SK-N-DZ (cell line): Measurements from ENCODE around the gene DAAM1.

Source experiments
- DNase-seq: peaks from one replicate; pipeline ENCODE4 v3.0.0-alpha.2; 2015; ENCODE audit warnings: low spot score

DAAM1 gene

DNA sequence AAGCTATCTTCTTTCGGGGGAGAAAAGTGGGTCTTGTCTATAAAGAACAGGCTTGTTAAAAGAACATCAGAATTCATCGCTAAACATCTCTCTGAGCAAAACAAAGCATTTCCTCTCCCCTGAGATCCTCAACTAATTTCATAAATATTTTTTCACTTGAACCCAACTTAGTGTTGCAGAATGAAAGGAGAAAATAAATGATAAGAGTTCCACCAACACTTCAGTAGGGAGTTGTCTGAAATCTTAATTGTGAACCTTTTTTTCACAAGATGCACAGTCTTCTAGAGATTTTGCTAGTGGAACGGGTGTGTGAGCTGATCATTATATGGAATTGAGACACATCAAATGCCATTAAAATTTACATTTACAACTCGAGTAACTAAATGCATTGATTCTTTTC lies 1.3 kb upstream of the DAAM1 start:
- DNase-seq: no peak

DNA sequence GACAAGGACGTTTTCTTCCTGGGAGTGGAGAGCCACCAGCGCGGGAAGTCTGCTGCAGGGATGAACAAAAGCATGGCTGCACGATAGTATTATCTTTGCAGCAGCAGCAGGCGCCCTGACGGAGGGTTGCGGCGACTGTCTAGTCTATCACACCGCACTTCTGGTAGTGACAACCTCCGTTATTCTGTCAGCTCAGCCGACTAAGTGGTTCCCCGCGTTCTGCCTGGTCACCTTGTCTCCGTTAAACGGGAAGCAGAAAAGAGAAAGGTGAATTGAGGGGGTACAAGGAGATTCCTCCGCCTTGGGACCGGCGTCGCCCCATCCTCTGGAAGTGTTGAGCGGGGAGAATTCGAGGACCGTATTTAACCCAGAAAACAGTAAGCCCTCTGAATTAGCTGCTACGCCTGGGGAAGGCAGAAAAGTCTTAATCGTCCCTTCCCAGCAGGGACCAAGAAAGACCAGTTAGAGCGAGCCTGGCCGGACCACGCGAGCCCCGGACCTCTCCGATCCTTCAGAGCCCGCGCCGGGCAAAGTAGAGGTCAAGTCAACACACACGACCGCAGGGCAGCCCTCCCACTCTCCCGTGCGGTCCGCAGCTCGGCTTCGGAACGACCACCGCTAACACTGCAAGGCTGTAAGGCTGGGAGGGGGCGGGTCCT lies 536 bp upstream of the DAAM1 start:
- peak; percentile 68 for DNase-seq

DNA sequence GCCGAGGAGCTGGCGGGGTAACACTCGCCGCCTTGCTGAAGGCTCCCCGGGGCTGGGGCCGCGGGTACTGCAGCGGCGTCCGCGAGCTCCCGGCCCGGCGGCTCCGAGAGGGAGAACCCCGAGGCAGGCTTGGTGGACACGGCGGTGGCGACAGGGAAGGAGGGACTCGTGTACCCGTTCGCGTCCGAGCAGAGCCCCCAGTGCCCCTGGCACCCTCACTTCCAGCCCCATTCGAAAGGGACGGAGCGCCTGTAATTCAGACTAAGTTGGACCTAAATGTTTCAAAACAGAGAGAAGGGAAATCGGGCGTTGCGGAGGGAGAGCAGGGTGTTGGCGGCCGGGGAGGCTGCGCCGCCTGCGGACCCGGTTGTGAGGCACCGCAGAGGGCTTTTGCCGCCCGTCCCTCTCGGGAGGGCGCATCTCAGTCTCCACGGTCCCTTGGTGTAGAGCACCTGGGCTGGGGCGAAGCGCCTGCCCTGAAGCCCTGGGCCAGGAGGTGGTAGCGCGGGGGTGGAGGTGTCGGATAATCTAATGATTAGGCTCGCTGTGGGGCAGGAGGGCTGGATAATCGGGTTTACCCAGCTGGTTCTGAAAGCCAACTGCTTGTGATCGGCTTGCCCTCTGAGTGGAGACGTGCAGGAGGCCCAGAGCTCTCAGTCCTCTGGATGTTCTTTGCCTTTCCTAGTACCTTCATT lies 771 bp downstream of the DAAM1 start:
- DNase-seq: no peak

DNA sequence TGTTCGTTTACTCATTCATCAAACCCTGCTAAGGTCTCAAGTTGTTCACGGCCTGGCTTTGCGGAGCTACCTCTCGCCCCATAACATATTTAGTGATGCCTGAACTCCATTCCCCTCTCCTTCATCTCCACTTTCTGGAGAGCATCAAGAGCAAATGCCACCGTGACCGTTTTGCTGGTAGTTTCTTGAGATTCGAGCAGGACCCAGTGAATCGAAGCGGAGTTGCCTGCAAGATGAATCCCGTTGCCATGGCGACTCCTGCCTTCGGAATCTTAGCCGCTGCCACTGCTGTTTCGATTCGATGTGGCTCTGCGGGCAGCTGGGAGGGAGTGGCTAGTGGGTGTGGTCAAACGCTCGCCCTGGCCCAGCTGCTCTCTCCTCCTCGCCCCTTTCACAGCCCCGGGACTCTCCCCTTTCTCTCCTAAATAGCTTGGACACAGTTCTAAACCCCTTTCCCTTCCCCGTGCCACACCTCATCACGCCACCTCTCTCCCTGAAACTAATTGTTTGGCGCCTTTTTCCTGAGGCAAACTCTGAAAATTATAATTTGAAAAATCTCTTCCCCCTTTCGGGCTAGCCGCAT lies 1.4 kb downstream of the DAAM1 start:
- peak; percentile 89 for DNase-seq

DNA sequence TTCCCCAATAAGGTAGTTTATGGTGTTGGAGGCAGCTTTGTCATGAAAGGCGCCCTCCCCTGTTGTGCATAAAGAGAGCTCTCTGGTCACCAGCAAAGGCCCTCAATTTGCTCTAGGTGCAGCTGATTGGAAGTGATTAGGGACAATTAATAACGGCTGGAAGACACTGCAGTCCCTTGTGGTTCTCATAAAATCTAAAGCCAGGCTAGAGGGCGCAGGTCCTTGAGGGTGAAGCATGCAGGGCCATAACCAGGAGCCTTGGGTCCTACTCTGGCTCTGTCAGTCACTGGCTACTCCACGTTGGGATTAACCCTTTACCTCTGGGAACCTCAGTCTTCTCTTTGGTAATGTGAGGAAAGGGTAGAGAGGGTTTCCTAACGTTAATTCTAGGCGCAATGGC lies 1.9 kb downstream of the DAAM1 start:
- peak; percentile 66 for DNase-seq

DNA sequence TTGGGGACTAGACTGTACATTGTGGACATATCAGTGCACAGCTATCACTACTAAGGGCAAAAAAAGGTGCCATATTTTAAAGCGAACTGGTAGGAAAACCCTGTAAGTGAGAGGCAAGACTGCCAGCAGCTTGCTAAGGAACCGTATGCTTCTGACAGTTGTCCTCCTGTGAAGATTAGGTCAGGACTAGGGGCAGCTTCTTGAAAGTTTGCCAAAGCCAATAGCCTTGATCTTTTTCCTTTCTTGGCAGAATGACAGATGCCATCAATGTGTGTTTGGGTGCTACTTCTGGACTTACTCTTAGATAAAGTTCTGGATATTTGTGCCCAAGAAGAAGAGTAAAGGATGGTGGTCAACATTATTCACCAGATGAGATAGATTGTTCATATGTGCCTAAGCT lies 7.4 kb downstream of the DAAM1 start:
- DNase-seq: no peak

DNA sequence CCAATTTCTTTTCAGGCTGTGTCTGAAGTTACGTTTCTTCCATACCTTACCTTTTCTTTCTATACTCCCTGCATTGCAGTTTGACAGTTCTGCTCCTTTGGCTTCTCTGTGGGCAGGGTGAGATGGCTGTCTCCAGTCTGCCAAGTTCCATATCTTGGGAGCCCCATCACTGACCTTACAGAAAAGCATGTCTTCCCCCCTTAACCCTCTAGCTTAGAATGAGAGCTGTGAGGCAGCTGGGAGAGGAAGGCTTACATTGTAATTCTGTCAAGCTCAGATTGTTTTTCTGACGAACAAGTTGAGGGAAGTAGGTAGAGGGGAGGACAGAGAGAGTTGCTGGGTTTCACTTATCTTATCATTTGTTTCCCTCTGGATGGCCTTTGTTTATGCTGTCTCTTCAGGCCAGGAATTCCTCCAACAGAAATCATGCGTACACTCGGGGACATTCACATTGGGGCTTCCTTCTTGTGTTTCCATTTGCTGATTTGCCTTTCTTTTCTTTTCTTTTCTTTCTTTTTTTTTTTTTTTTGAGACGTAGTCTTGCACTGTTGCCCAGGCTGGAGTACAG lies 9.3 kb downstream of the DAAM1 start:
- DNase-seq: no peak

DNA sequence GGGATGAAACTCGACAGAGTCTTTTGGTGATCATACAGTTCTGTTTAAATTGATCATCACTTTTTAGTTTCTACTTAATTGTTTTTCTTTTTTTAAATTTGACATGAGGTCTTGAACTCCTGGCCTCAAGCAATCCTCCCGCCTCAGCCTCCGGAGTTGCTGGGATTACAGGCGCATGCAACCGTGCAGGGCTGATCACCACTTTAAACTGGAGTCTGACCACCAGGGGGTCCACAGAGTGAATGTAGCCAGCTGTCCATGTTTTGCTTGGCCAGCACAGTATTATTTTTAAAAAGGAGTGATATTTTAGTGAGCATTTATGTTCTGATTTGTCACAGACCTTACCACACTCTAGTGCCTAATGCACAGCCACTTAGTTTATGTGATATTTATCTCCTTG lies 10.7 kb downstream of the DAAM1 start:
- no peak for DNase-seq

DNA sequence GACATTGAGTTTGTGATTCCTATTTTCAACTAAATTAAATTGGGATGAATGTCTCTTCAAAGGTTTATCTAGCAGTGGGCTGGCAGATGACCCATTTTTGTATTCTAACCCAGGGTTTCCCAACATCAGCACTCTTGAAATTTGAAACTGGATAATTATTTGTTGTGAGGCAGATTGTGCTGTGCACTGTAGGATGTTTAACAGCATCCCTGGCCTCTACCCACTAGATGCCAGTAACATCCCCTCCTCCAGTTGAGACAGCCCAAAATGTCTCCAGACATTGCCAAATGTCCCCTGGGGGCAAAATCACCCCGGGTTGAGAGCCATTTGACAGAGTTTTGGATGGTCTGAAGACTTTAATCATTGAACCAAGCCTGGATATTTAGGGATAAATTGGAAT lies 11.1 kb downstream of the DAAM1 start:
- DNase-seq: no peak

DNA sequence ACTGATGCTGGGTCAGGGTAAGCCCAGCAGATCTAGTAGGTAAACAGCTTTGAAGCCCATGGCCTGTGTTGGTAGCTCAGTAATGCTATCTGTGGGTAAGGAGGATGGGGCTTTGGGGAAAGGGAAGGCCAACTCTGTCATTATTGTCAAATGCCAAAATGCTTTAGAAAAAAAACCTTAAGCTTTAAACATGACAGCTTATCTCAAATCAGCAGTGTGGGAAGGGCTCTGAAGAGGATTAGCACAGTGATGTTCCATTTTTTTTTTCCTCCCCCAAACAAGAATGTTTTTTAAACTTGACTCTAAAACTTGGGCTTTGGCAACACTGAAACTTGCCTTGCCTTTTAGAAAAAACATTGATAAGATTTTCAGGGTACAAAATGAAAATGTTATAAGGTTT lies 11.7 kb downstream of the DAAM1 start:
- DNase-seq: no peak

DNA sequence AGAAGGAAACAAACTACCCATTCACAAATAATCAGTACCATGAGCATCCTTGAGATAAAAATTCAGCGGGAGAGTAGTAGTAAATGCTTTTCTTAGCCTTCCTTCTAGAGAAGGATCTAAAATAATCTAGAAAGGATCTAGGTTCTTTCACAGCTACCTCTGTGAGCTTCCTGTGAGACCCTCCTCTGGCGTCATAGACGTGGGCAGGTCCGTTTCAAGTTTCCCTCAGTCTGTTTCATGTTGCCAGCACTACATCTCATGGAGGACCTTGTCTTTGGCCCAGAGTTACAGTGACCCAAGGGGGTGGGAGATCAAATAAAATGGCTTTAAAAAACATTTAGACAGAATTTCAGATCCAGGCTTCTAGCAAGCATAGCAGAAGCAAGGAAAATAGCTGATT lies 13.6 kb downstream of the DAAM1 start:
- DNase-seq: no peak

DNA sequence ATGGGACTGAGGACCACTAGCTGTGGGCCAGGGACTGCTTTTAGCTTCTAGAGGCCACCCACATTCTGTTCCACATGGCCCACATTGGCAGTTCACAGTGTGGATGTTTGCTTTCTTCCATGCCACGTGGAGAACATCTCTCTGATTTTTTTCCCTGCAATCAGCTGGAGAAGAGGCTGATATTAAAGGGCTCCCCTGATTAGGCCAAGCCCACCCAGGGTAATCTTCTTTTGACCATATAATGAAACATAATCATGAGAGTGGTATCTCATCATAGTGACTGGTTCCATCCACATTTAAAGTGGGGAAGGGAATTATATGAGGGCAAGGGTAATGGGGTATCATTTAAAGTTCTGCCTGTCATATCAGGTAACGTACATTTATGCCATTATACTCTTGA lies 15.8 kb downstream of the DAAM1 start:
- DNase-seq: no peak

DNA sequence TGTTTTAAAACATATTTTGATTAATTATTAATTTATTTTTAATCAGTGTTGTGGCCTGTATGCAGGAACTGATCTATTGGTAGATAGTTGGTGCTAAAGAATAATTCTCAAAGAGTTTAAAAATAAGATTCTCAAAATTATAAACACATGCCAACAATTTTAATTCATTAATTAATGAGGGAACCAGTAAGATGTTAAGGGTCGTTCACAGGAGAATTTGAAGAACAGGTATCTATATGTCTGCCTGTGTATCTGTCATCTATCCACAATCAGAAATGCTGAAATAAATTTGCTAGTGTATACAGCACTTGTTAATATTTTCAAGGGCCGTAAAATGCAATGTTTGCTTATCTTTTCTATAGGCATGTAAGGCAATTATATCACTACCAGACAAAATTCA lies 18.4 kb downstream of the DAAM1 start:
- no peak for DNase-seq

DNA sequence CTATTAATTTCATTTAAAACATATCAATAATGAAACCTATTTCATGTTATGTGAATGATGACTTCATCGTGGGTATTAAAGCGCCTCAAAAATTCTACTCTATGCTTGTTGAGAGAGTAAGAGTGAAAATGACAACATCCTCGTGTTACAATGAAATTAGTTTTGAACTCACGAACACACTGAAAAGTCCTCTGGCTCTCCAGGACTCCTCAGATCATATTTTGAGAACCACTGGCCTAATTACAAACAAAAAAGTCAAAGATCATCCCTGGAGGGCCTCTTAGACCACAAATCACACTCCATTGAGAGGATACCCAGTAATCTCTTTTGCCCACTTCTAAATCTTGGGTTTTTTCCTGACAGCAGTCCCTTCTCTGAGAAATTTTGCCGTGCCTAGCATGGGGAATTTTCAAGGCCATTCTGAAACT lies 19.1 kb downstream of the DAAM1 start:
- DNase-seq: no peak

DNA sequence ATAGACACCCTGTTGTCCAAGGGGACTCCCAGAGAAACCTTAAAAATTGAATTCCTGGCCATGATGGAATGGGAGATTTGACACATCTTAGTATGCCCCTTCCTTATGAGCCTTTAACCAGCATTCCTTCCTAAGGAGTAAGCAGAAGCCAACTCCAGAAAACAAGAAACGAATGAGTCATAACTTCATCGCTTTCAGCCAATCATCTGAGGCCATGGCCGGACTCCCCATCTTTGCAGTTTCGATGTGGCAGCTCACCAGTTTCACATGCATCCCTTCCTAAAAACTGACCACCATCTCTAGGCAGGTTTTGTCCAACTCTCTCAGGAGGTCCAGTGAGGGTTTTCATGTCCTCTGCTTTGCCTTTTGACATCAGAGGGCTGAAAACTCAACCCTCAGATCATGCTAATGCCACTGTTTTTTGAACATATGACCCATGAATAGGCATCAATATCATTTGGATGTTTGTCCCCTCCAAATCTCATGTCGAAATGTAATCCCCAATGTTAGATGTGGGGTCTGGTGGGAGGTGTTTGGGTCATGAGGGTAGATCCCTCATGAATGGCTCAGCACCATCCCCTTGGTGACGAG lies 19.9 kb downstream of the DAAM1 start:
- DNase-seq: no peak

DNA sequence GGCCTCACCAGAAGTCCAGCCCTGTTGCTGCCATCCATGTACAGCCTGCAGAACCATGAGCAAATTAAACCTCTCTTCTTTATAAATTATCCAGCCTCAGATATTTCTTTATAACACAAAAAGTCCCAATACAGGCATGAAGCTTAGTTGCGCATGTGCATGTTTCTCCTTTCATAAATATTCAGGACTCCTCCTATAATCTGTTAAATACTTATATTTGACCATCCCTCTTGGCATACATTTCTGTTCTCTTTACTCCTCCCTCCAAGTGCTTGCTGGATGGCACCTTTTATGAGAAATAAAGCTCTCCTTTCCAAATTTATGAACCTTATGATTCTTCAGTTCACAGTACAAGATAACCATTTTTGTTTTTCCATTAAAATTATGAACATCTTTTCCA lies 20.5 kb downstream of the DAAM1 start:
- DNase-seq: no peak

DNA sequence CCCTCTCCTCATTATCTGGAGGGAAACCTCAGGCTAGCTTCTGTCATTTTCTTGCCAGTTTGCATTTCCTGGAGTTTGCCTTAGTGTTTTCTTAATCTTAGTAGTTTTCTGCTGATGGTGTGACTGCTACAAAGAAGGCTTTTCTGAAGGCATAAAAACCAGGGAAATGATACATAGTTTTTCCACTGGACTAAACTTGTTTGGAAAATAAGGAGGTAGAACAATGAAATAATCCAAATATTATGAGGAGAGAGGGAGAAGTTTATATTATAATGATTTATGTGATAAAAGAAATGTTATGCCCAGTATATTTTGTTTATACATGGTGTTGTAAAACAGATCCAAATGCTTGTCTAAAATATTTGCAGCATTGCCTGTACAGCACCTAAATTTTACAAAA lies 22.2 kb downstream of the DAAM1 start:
- DNase-seq: no peak

DNA sequence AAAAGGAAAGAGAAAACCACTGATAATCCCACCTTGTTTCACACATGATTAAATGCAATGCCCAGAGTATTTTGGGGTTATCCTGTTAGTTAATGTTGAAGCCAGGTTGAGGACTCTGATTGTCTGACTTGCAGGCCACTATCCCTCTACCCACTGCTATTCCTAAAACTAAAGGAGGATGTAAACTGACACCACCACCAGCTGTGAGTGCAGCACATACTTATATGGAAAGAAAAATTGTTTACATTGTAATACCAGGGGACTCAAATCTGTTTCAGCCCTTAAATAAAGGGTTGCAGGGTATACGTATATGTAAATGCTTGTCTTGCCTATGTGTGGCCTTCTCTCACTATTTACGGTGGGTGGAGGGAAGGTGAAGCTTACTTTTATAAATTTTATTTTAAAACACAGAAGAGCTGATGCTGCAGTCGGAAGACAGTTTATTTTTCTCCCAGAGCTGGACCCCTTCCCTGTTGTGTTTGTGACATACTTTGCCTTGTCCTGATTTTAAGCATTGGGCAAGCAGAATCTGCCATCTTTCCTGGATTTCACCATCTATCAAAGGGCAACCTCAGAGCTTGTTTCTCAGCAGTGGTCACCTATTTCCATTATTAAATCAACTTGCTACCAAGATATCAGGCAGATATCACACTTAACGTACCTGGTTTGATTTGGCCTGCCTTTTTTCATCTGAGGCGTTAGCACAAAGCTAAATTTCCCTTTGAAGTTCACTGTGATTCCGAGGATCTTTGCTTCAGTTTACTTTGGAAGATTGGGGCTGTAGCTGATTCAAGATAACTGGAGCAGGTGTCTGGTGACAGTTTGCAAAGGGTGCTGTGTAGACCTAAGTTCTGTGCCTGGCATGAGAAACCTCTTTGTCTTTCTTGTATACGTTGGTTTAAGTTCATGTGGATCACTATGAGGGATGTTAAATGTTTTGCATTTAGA lies 25.2 kb downstream of the DAAM1 start:
- DNase-seq: no peak

DNA sequence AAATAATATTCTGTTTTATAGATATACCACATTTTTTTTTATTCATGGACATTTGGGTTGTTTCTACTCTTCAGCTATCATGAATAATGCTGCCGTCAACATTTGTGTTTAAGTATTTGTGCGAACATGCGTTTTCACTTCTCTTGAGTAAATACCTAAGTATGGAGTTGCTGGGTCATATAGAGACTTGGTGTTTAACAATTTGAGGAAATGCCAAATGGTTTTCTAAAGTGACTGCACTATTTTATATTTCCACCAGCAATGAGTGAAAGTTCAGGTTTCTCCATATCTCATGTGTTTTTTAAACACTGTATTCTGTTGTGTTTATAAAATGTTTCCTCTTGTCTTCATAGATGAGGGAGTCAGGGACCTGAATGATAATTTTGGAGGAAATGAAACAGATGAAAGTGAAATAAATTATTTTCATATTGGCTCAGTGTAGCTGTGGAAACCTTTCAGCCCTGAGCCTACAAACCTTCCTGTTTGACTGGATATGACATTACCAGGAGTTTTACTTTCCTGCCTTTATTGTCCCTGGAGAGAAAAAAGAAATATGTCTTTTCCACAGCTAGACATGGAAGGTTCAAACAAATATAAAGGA lies 26.3 kb downstream of the DAAM1 start:
- DNase-seq: no peak

DNA sequence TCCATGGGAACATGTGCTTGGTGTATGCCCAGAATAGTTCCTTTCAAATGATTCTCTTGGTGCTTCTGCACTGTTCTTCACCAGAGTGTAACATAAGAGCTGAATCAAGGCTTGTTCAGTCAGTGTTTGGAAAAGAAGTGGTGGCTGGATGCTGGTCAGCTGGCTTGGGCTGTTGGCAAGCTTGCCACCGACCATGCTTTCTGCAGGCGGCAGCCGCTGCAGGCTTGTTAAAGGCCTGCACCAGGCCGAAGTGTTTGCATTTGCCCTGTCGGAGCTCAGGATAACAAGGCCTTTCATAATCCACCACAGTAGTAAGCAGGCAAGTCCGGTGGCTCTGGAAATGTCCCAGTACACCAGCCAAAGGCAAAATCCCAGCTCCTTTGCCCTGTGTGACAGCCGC lies 26.9 kb downstream of the DAAM1 start:
- DNase-seq: no peak

DNA sequence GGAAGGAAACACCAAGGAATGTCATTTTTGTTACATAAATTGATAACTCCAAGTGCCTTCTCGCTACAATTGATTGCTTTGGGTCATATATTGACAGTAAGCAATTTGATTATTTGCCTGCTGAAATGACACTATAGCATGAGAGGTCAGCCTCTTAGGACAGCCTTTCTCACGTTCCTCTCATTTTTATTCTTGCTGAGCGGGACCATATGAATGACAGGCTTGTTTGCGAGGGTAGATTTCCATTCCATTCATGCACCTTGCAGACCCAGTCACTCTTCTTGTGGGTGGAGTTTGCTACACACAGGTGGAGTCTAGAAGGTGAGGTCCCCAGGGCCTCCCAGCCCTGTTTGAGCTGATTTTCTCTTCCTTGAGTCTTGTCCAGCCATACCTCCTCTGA lies 27.3 kb downstream of the DAAM1 start:
- no peak for DNase-seq
